Neutrophil (primary cell): ENCODE measurements around the gene POLD3.

Source experiments
- H3K27ac ChIP-seq: fragments of 200-600 bp; sonication (generic); 2 replicates; pipeline ENCODE4 v1.5.1; 2016; ENCODE audit warnings: mild to moderate bottlenecking, moderate library complexity
- H3K27me3 ChIP-seq: fragments of 200-600 bp; sonication (generic); 2 replicates; pipeline ENCODE4 v1.6.0; 2016; ENCODE audit warnings: mild to moderate bottlenecking
- H3K36me3 ChIP-seq: fragments of 200-600 bp; sonication (generic); 2 replicates; pipeline ENCODE4 v1.5.1; 2017
- H3K4me1 ChIP-seq, 2 experiments: fragments of 200-600 bp in 1 of 2; sonication (generic) in 1 of 2; 1 replicate in 1 of 2; 2 replicates in 1 of 2; pipeline versions ENCODE4 v1.5.1 to v1.6.1; 2013 to 2016; ENCODE audit warnings: low read depth in 1 of 2, low read length in 1 of 2, mild to moderate bottlenecking in 1 of 2, moderate library complexity in 1 of 2; ENCODE audit not compliant: control insufficient read depth in 1 of 2, insufficient read depth in 1 of 2
- H3K4me3 ChIP-seq, 2 experiments: fragments of 200-600 bp in 1 of 2; sonication (generic) in 1 of 2; 1 replicate in 1 of 2; 2 replicates in 1 of 2; pipeline ENCODE4 v1.5.1; 2013 to 2016; ENCODE audit warnings: low read depth in 1 of 2, low read length in 1 of 2, mild to moderate bottlenecking in 1 of 2, moderate library complexity in 1 of 2
- H3K9me3 ChIP-seq: fragments of 200-600 bp; sonication (generic); 2 replicates; pipeline ENCODE4 v1.5.1; 2016
- CTCF ChIP-seq: fragments of 200-600 bp; sonication (generic); IDR thresholded peaks from 2 replicates; pipeline ENCODE4 v1.5.1; 2016; ENCODE audit warnings: antibody characterized with exemption

Gene POLD3

GRCh38 chr11:74592063-74592440, 330 bp upstream of the POLD3 start:
- Histone ChIP-seq H3K9me3 (no peaks in the 10 kb centered on the region), H3K4me3 (peak overlapping the region; percentile 77 to 90), H3K4me1 (peaks cover 9 to 10% of the 10 kb centered on the region in 2 experiments), H3K27ac (peak overlapping the region; percentile 79), H3K27me3 (no peaks in the 10 kb centered on the region), H3K36me3 (peaks cover 5% of the 10 kb centered on the region)
- no peak for TF ChIP-seq CTCF

- H3K36me3 ChIP-seq, result peaks cover 16% of the 10 kb centered on the region
These were observed 1.1 kb downstream of the POLD3 start for GRCh38 chr11:74593463-74593862.

GRCh38 chr11:74602637-74603556, 10.5 kb downstream of the POLD3 start:
- H3K4me1 ChIP-seq, result no peaks in the 10 kb centered on the region
- no peaks in the 10 kb centered on the region for H3K9me3 ChIP-seq
- H3K27me3 ChIP-seq, result no peaks in the 10 kb centered on the region
- TF ChIP-seq CTCF, result no peak
- no peak overlapping the region for H3K27ac ChIP-seq
- H3K36me3 ChIP-seq, result peaks cover 39% of the 10 kb centered on the region
- no peak overlapping the region for H3K4me3 ChIP-seq

More at GRCh38 chr11:74593463-74593862, 1.1 kb downstream of the POLD3 start:
- H3K9me3 ChIP-seq, result no peaks in the 10 kb centered on the region
- no peaks in the 10 kb centered on the region for H3K27me3 ChIP-seq
- H3K4me1 ChIP-seq, result peaks cover 9 to 10% of the 10 kb centered on the region in 2 experiments
- peak overlapping the region; percentile 79 for H3K27ac ChIP-seq
- TF ChIP-seq CTCF, result no peak
- H3K4me3 ChIP-seq, result peak overlapping the region; percentile 77 to 90

GRCh38 chr11:74603845-74604244, 11.5 kb downstream of the POLD3 start:
- no peak for TF ChIP-seq CTCF
- H3K36me3 ChIP-seq, result peaks cover 42% of the 10 kb centered on the region
- H3K27ac ChIP-seq, result no peak overlapping the region
- no peaks in the 10 kb centered on the region for H3K27me3 ChIP-seq
- H3K4me1 ChIP-seq, result no peaks in the 10 kb centered on the region
- no peaks in the 10 kb centered on the region for H3K9me3 ChIP-seq
- no peak overlapping the region for H3K4me3 ChIP-seq

- H3K27me3 ChIP-seq, result no peaks in the 10 kb centered on the region
- no peaks in the 10 kb centered on the region for H3K9me3 ChIP-seq
- H3K36me3 ChIP-seq, result peaks cover 42% of the 10 kb centered on the region
- no peak for TF ChIP-seq CTCF
- H3K4me1 ChIP-seq, result no peaks in the 10 kb centered on the region
- no peak overlapping the region for H3K4me3 ChIP-seq
- no peak overlapping the region for H3K27ac ChIP-seq
These were observed 11.9 kb downstream of the POLD3 start for GRCh38 chr11:74604311-74604710.
